ENCODE results near the gene PHKB. TPM values are rescaled to one million over a fixed set of nuclear protein-coding genes. Genes with fewer than 3 reads are reported as not detected.
A peak's percentile ranks its signal among the peaks of the same experiment; 100 is the strongest.

PHKB gene
- total RNA-seq, 1 experiment from 2014 or later = 83.4 TPM

GRCh38 chr16:47519037-47519436, 57.9 kb downstream of the PHKB start:
- Mint-ChIP-seq H3K4me3 (ENCODE audit: low read depth, unreplicated experiment) (no peak overlapping the region), H3K36me3 (ENCODE audit: insufficient read depth, unreplicated experiment) (no peaks in the 10 kb centered on the region), H3K9me3 (ENCODE audit: low read depth, unreplicated experiment) (no peaks in the 10 kb centered on the region), H3K4me1 (ENCODE audit: low read depth, unreplicated experiment) (peaks cover 14% of the 10 kb centered on the region), H3K27ac (ENCODE audit: unreplicated experiment) (no peak overlapping the region), H3K27me3 (ENCODE audit: unreplicated experiment) (no peaks in the 10 kb centered on the region)
- CTCF ChIA-PET = no interaction called here
- no peak for TF ChIP-seq CTCF (IDR thresholded peaks at IDR 0.05; ENCODE audit: unreplicated experiment)
- DNase-seq = no peak
- no TSS peak for BruUV-seq (replicated peaks)
- intact Hi-C loops (cut with micrococcal nuclease; ENCODE audit: unreplicated experiment) = no loop called here

DNA sequence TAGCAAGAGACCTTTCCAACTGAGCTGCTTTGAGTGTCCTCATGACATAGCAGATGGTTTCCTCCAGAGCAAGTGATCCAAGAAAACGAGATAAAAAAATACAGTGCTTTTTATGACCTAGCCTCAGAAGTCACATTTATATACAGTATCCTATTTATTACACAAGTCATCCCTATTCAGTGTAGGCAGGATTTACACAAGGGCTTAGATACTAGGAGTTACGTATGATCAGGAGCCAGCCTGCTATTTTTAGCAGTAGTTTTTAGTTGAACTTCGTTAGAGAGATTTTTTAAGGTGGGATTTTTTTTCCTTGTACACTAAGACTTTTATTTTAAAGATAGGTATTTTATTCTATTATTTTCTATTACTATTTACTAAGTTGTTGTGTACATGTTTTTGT, 58.4 kb downstream of the PHKB start:
- BruUV-seq (replicated peaks) = no TSS peak
- Mint-ChIP-seq H3K36me3 (ENCODE audit: insufficient read depth, unreplicated experiment) (no peaks in the 10 kb centered on the region), H3K27ac (ENCODE audit: unreplicated experiment) (no peak overlapping the region), H3K27me3 (ENCODE audit: unreplicated experiment) (no peaks in the 10 kb centered on the region), H3K4me1 (ENCODE audit: low read depth, unreplicated experiment) (peaks cover 16% of the 10 kb centered on the region), H3K4me3 (ENCODE audit: low read depth, unreplicated experiment) (no peak overlapping the region), H3K9me3 (ENCODE audit: low read depth, unreplicated experiment) (no peaks in the 10 kb centered on the region)
- CTCF ChIA-PET = interaction anchor here (0.6 kb wide), 1 partner anchor 494 kb away, joined by 3 read pairs; no protein-coding TSS in a partner anchor
- intact Hi-C loops (cut with micrococcal nuclease; ENCODE audit: unreplicated experiment) = no loop called here
- no peak for DNase-seq
- no peak for TF ChIP-seq CTCF (IDR thresholded peaks at IDR 0.05; ENCODE audit: unreplicated experiment)

DNA sequence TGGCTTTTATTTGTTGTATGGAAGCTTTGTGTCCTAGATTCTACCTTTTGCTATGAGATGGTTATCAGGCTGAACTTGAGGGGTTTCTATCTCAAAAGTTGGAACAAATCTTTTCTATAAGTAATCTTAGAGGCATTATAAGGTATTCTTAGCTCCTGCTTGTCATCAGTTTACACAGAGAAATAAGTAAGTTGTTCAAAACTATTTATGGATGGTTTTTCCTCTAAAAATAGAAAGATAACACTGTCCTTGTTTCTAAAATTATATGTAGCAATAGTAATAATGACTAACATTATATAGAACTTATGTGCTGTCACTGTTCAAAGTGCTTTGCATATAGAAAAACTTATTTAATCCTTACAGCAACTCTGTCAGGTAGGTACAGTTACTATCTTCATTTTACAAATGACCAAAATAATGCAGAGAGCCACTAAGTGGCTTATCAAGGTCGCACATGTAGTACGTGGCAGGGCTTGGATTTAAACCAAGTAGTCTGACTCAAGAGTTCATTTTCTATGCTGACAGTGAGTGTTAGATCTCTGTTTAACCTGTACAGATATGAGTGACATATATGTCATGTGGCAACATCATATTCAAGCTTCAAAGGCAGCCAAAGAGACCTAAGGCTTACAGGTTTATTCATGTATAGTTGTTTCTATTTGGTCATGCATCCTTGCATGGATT, 59.0 kb downstream of the PHKB start:
- DNase-seq = no peak
- peaks cover 16% of the 10 kb centered on the region for H3K4me1 Mint-ChIP-seq (ENCODE audit: low read depth, unreplicated experiment)
- CTCF ChIA-PET = interaction anchor here (0.6 kb wide), 1 partner anchor 493 kb away, joined by 3 read pairs; no protein-coding TSS in a partner anchor
- H3K27ac Mint-ChIP-seq (ENCODE audit: unreplicated experiment) = no peak overlapping the region
- H3K4me3 Mint-ChIP-seq (ENCODE audit: low read depth, unreplicated experiment) = no peak overlapping the region
- intact Hi-C loops (cut with micrococcal nuclease; ENCODE audit: unreplicated experiment) = no loop called here
- H3K36me3 Mint-ChIP-seq (ENCODE audit: insufficient read depth, unreplicated experiment) = no peaks in the 10 kb centered on the region
- no peaks in the 10 kb centered on the region for H3K27me3 Mint-ChIP-seq (ENCODE audit: unreplicated experiment)
- no peak for TF ChIP-seq CTCF (IDR thresholded peaks at IDR 0.05; ENCODE audit: unreplicated experiment)
- no peaks in the 10 kb centered on the region for H3K9me3 Mint-ChIP-seq (ENCODE audit: low read depth, unreplicated experiment)
- BruUV-seq (replicated peaks) = no TSS peak

- CTCF ChIA-PET = interaction anchor here (0.6 to 0.8 kb wide), 2 partner anchors 380 to 562 kb away, joined by 3 to 6 read pairs; partner anchors contain the start of gene NETO2
- H3K4me3 Mint-ChIP-seq (ENCODE audit: low read depth, unreplicated experiment) = no peak overlapping the region
- peaks cover 16% of the 10 kb centered on the region for H3K4me1 Mint-ChIP-seq (ENCODE audit: low read depth, unreplicated experiment)
- H3K27me3 Mint-ChIP-seq (ENCODE audit: unreplicated experiment) = no peaks in the 10 kb centered on the region
- no peak for TF ChIP-seq CTCF (IDR thresholded peaks at IDR 0.05; ENCODE audit: unreplicated experiment)
- no peak for DNase-seq
- intact Hi-C loops (cut with micrococcal nuclease; ENCODE audit: unreplicated experiment) = no loop called here
- no peaks in the 10 kb centered on the region for H3K9me3 Mint-ChIP-seq (ENCODE audit: low read depth, unreplicated experiment)
- no peaks in the 10 kb centered on the region for H3K36me3 Mint-ChIP-seq (ENCODE audit: insufficient read depth, unreplicated experiment)
- BruUV-seq (replicated peaks) = no TSS peak
- H3K27ac Mint-ChIP-seq (ENCODE audit: unreplicated experiment) = peak overlapping the region; percentile 44
Measured at GRCh38 chr16:47523342-47524006, 62.3 kb downstream of the PHKB start.

Measured in Calu3 (cell line).